GM12872 (cell line): ENCODE results near the gene HEXD.

Experiments used
- TF ChIP-seq, protein P1 (sequence below): IDR thresholded peaks from 3 replicates; pipeline ENCODE4 v1.5.1; 2011; ENCODE audit warnings: low read depth, mild to moderate bottlenecking, low read length, moderate library complexity; ENCODE audit not compliant: insufficient read depth

The HEXD gene

DNA sequence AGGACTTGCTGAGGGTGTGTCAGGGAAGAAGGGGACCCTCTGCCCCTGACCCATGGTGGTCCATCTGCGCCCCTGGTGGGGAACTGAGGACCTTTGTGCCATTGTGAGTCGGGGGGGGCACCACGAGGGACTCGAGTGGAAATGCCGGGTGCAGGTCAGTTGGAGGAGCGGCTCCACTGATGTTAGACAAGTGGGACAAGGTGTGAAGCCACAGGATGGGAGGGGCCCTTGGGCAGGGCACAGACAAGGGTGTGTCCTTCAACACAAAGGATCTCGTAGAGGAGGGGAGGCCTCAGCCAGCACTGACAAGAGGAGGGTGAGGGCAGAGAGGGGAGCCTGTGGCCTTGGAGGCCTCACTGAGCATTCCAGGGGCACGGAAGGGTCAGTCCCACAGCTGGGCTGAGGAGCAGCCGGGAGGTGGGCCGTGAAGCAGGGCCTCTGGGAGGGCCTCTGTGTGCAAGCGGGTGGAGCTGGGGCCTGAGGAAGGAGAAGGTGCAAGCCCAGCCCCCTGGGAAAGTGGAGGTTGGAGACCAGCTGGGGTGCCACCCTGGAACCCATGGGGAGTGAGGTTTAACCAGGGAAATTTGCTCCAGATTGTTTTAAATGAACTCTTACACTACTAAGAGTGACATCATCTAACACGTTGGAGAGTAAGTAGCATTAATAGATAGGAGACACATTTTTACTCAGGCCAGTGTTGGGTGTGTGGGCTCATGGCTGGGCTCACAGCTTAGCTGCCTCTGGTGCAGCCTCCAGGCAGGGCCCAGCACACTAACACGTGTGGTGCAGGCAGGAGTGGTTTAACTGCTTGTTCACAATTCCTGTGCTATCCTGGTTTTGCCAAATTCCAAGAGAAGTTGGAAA, 68.3 kb downstream of the HEXD start:
- TF ChIP-seq, protein P1, sequence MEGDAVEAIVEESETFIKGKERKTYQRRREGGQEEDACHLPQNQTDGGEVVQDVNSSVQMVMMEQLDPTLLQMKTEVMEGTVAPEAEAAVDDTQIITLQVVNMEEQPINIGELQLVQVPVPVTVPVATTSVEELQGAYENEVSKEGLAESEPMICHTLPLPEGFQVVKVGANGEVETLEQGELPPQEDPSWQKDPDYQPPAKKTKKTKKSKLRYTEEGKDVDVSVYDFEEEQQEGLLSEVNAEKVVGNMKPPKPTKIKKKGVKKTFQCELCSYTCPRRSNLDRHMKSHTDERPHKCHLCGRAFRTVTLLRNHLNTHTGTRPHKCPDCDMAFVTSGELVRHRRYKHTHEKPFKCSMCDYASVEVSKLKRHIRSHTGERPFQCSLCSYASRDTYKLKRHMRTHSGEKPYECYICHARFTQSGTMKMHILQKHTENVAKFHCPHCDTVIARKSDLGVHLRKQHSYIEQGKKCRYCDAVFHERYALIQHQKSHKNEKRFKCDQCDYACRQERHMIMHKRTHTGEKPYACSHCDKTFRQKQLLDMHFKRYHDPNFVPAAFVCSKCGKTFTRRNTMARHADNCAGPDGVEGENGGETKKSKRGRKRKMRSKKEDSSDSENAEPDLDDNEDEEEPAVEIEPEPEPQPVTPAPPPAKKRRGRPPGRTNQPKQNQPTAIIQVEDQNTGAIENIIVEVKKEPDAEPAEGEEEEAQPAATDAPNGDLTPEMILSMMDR: no peak

DNA sequence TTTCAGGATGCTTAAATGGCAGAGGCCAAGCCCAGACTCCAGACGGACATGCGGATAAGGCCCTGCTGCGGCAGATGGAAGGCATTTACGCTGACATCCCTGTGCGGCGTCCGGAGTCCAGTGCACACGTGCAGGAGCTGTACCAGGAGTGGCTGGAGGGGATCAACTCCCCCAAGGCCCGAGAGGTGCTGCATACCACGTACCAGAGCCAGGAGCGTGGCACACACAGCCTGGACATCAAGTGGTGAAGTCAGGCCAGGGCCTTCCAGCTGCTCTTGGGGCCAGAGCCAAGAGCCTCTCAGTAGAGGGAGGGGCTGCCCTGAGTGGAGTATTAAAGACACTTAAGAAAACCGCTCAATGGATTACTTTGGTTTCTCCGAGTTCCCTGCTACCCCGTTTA, 69.8 kb downstream of the HEXD start:
- TF ChIP-seq, protein P1: no peak

DNA sequence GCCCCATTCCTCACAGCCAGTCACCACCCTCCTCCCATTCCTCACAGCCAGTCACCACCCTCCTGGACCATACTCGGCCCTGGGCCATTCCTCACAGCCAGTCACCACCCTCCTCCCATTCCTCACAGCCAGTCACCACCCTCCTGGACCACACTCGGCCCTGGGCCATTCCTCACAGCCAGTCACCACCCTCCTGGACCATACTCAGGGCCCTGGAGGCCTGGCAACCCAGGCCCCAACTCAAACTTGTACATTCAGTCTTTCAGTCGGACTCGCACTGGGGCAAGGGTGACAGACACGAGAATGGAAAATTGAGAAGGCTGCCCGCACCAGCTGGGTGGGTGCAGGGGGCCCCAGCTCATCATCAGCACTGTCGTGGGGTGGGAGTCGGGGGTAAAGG, 71.0 kb downstream of the HEXD start:
- TF ChIP-seq, protein P1: no peak

DNA sequence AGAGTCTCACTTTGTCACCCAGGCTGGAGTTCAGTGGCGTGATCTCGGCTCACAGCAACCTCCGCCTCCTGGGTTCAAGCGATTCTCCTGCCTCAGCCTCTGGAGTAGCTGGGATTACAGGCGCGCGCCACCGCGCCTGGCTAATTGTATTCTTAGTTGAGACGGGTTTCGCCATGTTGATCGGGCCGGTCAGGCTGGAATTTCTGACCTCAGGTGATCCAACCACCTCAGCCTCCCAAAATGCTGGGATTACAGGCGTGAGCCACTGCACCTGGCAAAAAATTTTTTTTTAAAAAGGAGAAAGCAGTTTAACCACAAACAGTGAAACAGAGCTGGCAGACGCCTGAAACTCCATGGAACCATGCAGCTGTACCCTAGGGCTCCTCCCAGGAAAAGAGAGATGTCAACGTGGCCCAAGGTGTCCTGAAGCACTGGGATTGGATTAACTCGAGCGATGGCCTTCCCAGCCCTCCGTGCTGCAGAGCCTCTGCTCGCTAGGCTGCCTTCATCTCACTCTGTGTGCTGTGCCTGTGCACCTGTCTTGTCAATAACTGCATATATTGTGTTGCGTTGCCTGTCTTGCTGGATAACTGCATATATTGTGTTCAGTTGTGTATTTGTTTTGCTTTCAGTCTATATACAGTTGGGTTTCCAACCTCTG, 71.8 kb downstream of the HEXD start:
- TF ChIP-seq, protein P1: no peak

DNA sequence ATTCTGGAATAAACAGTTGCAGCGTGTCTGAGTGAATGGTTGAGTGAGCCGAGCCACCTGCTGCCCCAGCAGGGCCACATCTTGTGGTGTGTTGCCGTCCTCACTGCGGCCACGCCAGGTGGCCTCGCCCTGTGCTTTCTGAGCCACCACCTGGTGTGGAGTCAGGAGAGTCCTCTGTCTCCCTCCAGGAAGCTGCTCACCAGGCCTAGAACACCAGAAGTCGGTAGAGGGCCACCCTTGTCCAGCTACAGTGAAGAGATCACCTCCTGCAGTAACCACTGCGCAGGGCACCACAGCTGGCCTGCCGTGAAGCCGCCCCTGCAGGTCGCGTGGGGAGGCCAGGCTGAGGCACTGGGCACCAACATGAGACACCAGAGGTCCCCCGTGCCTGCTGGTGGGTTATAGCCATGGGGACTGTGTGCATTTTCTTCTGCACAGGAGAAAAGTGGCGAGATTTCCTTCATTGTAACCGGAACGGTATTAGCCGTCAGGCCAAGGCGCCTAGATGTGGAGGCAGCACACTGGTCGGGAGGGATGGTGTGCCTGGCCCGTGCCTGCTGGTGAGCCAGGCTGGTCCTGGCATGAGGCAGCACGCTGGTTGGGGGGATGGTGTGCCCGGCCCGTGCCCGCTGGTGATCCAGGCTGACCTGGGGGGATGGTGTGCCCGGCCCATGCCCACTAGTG, 72.5 kb downstream of the HEXD start:
- TF ChIP-seq, protein P1: no peak

DNA sequence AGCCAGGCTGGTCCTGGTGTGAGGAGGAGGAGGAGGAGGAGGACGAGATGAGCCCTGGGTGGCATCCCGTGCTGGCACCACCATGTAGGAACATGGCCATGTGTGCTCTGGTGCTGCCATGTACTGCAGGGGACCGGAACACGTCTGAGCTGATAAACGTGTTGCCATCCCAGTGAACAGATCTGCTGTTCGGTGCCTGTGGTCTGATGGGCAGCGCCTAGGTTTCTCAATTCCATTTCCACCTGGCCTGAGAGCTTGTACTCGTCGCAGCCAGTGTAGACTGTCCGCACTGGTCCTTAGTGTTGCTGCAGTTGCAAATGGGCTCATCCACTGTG, 73.0 kb downstream of the HEXD start:
- TF ChIP-seq, protein P1: no peak

DNA sequence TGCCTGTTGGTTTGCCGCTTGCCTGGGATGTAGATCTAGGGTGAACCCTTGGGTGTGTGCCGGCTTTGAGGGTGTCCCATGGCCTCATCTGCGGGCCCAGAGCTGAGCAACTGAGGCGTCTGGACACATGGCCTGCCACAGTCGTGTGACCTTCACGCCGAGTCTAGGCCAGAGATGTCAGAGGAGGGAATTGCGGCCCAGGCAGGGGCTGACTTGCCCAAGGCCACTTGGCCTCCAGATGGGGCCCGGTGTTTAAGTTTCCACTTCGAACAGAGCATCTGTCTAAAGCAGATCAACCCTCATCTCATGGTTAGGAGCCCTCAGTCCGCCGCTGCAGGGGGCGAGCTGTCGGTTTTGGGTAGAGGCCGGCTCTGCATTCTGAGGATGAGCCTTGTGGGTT, 73.4 kb downstream of the HEXD start:
- TF ChIP-seq, protein P1: no peak
